Neural crest cell (in vitro differentiated cells): ENCODE data around the gene ATP1A1. TPM values are rescaled to one million over a fixed set of nuclear protein-coding genes. Genes with fewer than 3 reads are reported as not detected.

Experiments
- DNase-seq: peaks from one replicate; pipeline ENCODE4 v3.0.0; 2021; ENCODE audit warnings: low read depth, mixed read lengths, low spot score
- H3K27ac Mint-ChIP-seq: one replicate; pipeline ENCODE4 v1.8.0; 2021; ENCODE audit warnings: mild to moderate bottlenecking, mixed read lengths; ENCODE audit not compliant: unreplicated experiment
- H3K27me3 Mint-ChIP-seq: 2 replicates; pipeline ENCODE4 v1.8.0; 2021; ENCODE audit warnings: low read depth, mild to moderate bottlenecking, mixed read lengths
- H3K36me3 Mint-ChIP-seq: 2 replicates; pipeline ENCODE4 v1.8.0; 2021; ENCODE audit warnings: low read depth, mild to moderate bottlenecking, mixed read lengths
- H3K4me1 Mint-ChIP-seq: 2 replicates; pipeline ENCODE4 v1.8.0; 2021; ENCODE audit warnings: mixed read lengths
- H3K4me3 Mint-ChIP-seq: one replicate; pipeline ENCODE4 v1.8.0; 2021; ENCODE audit warnings: mild to moderate bottlenecking, mixed read lengths
- H3K9me3 Mint-ChIP-seq: 2 replicates; pipeline ENCODE4 v1.8.0; 2021; ENCODE audit warnings: mixed read lengths
- total RNA-seq: library from RNA; stranded (reverse); gene quantifications from 2 replicates; pipeline ENCODE4 v1.2.1, GENCODE V29; 2021
- TF ChIP-seq, protein P1 (sequence below): fragments of 200-600 bp; sonication (generic); conservative IDR thresholded peaks from 2 replicates; pipeline ENCODE4 v1.5.0; 2021; ENCODE audit warnings: antibody characterized with exemption, mild to moderate bottlenecking

The ATP1A1 gene
- total RNA-seq, 1 donor from 2014 or later, result 176 TPM

DNA sequence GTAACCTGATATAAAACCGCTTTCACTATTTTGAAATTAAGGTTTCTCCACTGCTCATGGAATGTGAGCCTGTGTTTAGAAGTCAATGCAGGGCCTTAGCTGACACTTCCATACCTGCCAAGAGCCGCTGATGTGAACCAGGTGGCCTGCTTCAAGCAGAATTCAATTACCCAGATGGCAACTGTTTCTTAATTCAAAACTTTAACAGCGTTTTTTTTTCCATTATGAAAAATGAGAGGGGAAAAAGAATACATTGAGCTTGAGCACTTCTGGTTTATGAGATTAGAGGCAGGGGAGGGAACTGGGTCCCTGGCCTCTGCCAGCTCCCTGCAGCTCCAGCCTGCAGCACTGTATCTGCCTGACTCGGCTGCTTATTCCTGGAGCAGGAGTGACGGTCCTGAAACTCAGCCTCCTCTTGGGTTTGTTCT, 7.7 kb upstream of the ATP1A1 start:
- Mint-ChIP-seq H3K9me3 (no peaks in the 10 kb centered on the region), H3K27me3 (no peaks in the 10 kb centered on the region), H3K36me3 (no peaks in the 10 kb centered on the region), H3K4me1 (no peaks in the 10 kb centered on the region), H3K27ac (no peak overlapping the region), H3K4me3 (no peak overlapping the region)
- TF ChIP-seq, protein P1, sequence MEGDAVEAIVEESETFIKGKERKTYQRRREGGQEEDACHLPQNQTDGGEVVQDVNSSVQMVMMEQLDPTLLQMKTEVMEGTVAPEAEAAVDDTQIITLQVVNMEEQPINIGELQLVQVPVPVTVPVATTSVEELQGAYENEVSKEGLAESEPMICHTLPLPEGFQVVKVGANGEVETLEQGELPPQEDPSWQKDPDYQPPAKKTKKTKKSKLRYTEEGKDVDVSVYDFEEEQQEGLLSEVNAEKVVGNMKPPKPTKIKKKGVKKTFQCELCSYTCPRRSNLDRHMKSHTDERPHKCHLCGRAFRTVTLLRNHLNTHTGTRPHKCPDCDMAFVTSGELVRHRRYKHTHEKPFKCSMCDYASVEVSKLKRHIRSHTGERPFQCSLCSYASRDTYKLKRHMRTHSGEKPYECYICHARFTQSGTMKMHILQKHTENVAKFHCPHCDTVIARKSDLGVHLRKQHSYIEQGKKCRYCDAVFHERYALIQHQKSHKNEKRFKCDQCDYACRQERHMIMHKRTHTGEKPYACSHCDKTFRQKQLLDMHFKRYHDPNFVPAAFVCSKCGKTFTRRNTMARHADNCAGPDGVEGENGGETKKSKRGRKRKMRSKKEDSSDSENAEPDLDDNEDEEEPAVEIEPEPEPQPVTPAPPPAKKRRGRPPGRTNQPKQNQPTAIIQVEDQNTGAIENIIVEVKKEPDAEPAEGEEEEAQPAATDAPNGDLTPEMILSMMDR, result no peak
- no peak for DNase-seq

DNA sequence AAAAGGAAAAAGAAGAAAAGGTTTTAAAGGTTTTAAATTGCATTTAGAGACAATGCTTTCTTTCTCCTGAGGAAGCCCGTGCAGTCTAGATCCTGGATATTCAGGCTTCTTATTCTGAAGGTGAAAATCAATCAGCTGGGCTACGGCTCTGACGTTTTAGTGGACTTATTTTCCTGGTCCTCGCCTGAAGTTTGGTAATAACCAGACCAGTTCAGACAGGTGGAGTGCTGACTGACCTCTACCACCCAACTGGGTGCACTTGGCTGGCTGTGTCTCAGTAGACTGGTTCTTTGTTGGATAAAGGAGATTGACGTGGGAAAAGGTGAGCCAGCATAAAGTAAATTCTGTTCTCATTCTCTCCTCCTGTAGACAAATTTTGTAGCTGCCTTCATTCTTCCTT, 7.2 kb upstream of the ATP1A1 start:
- Mint-ChIP-seq H3K4me1 (no peaks in the 10 kb centered on the region), H3K9me3 (no peaks in the 10 kb centered on the region), H3K4me3 (no peak overlapping the region), H3K27me3 (peaks cover under 1% of the 10 kb centered on the region), H3K36me3 (no peaks in the 10 kb centered on the region), H3K27ac (no peak overlapping the region)
- DNase-seq, result no peak
- TF ChIP-seq, protein P1, result no peak

DNA sequence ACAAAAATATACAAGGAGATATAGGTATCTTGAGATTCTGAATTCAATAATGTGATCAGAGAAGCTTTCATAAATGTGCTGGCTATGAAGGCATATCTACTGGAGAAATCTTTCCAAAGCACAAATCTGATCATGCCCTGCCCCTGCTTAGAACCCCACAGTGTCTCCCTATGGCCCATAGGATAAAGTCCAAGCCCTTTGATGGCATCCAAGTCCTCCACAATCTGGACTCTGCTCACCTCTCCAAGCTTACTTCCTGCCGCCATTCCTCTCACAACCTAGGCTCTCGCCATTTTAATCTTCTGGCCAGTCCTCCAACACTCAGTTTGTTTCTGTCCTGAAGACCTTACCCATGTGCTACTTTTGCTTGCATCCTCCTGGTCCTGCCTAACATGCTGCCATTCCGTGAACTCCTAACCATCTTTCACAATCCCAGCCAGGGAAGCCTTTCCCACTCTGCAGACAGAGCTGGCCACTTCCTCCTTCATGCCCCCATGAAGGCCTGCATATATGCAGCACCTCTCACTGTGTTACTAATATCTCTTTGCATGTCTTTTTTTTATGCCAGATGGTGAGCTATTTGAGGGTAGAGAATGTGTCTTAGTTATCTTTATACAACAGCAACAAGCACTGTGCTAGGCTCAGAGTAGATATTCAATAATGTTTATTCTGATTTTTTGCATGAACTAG, 5.6 kb upstream of the ATP1A1 start:
- Mint-ChIP-seq H3K4me3 (no peak overlapping the region), H3K9me3 (no peaks in the 10 kb centered on the region), H3K36me3 (no peaks in the 10 kb centered on the region), H3K27me3 (peaks cover 8% of the 10 kb centered on the region), H3K27ac (no peak overlapping the region), H3K4me1 (no peaks in the 10 kb centered on the region)
- TF ChIP-seq, protein P1, result no peak
- DNase-seq, result no peak

DNA sequence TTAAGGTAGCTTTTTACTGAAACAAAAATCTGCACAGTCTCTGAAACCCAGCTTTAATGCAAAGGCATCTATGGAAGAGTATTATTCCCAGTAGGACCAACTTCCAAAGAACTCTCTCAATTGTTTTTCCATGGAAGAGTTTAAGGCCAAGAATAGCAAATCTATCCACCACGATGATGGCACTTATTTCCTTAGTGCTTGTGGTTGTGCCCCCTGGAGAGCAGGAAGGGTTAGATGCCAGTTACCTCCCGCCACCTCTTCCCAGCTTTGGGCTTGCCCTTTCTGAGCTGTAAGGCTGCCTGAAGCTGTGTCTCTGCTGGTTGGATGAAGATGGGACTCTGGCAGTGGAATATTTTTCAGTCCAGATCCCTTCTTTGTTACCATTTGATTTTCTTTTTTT, 4.8 kb upstream of the ATP1A1 start:
- no peaks in the 10 kb centered on the region for H3K4me1 Mint-ChIP-seq
- H3K9me3 Mint-ChIP-seq, result no peaks in the 10 kb centered on the region
- H3K27ac Mint-ChIP-seq, result no peak overlapping the region
- peaks cover 8% of the 10 kb centered on the region for H3K27me3 Mint-ChIP-seq
- DNase-seq, result no peak
- no peak overlapping the region for H3K4me3 Mint-ChIP-seq
- TF ChIP-seq, protein P1, result no peak
- no peaks in the 10 kb centered on the region for H3K36me3 Mint-ChIP-seq

DNA sequence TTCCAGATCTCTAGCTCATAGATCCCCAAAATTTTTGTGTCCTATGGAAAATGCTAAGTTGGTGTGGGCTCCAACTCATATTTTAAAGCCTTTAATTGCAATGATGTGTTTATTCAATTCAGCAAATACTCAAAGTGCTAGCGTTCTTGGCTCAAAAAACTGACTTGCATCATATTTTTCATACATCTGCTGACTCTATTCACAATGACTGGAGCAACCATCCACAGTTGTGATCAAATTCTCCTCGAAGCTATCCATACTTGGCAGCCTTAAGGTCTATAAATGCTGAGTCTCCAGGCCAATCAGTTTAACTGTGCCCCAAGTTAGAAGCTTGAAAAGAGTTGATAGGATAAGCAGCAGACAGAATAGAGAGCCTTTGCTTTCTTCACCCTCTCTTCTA, 2.9 kb upstream of the ATP1A1 start:
- Mint-ChIP-seq H3K4me1 (peaks cover 12% of the 10 kb centered on the region), H3K4me3 (peak overlapping the region; percentile 3), H3K27ac (no peak overlapping the region), H3K27me3 (peaks cover 8% of the 10 kb centered on the region), H3K36me3 (no peaks in the 10 kb centered on the region), H3K9me3 (no peaks in the 10 kb centered on the region)
- DNase-seq, result no peak
- TF ChIP-seq, protein P1, result no peak
